Heart left ventricle (tissue), 16 donors: ENCODE data around the gene ZC2HC1C. TPM values are rescaled to one million over a fixed set of nuclear protein-coding genes. Genes with fewer than 3 reads are reported as not detected.
A peak's percentile ranks its signal among the peaks of the same experiment; 100 is the strongest.

Experiments
- ATAC-seq, 4 donors: fragments of 200-7000 bp; cut with Tn5 transposase; one replicate each; pipeline ENCODE4 v1.9.1; 2020 to 2022; ENCODE audit warnings: moderate library complexity in 4 of 4, mild to moderate bottlenecking in 3 of 4, moderate number of reproducible peaks in 1 of 4
- DNase-seq, 5 donors: peaks; one replicate each; pipeline ENCODE4 v3.0.0-alpha.2; 2020
- H3K27ac ChIP-seq, 12 donors: fragments of 200-600 bp; sonication (generic) in 4 of 12; one replicate each; pipeline versions ENCODE4 v1.5.0 to v1.8.0; 2016 to 2022; ENCODE audit warnings: mild to moderate bottlenecking in 2 of 12
- H3K27me3 ChIP-seq, 9 donors: fragments of 200-600 bp; sonication (generic) in 2 of 9; one replicate each; pipeline versions ENCODE4 v1.5.1 to v1.8.0; 2016 to 2022; ENCODE audit warnings: mild to moderate bottlenecking in 3 of 9
- H3K36me3 ChIP-seq, 9 donors: fragments of 200-600 bp; sonication (generic) in 2 of 9; one replicate each; pipeline versions ENCODE4 v1.5.0 to v1.8.0; 2018 to 2022; ENCODE audit warnings: mild to moderate bottlenecking in 2 of 9
- H3K4me1 ChIP-seq, 12 donors: fragments of 200-600 bp; sonication (generic) in 4 of 12; one replicate each; pipeline versions ENCODE4 v1.5.0 to v1.8.0; 2016 to 2022; ENCODE audit warnings: mild to moderate bottlenecking in 3 of 12
- H3K4me3 ChIP-seq, 12 donors: fragments of 200-600 bp; sonication (generic) in 4 of 12; one replicate each; pipeline versions ENCODE4 v1.5.0 to v1.8.0; 2017 to 2022; ENCODE audit warnings: mild to moderate bottlenecking in 9 of 12, moderate library complexity in 4 of 12
- H3K9me3 ChIP-seq, 12 donors: fragments of 200-600 bp; sonication (generic) in 4 of 12; one replicate each; pipeline versions ENCODE4 v1.5.0 to v1.8.0; 2016 to 2022; ENCODE audit warnings: mild to moderate bottlenecking in 1 of 12
- CTCF ChIP-seq, 12 donors: fragments of 200-600 bp; sonication (generic) in 4 of 12; IDR thresholded peaks; one replicate each; pipeline versions ENCODE4 v1.5.0 to v1.8.0; 2018 to 2022; ENCODE audit warnings: antibody characterized with exemption in 12 of 12, mild to moderate bottlenecking in 5 of 12
- POLR2A ChIP-seq, 2 donors: fragments of 450-650 bp; IDR thresholded peaks; one replicate each; pipeline ENCODE4 v1.6.1; 2017; ENCODE audit warnings: antibody characterized with exemption in 2 of 2, mild to moderate bottlenecking in 2 of 2, moderate library complexity in 2 of 2
- whole genome bisulfite sequencing, 4 donors: extraction: QIAGEN DNeasy Blood & Tissue Kit in 2 of 4; methylation state at CpG; one replicate each; pipeline versions ENCODE4 v1.1.5 to v1.1.7; 2013 to 2018; 5-methylcytosine and 5-hydroxymethylcytosine counted together
- intact Hi-C, 10 donors: fragments of 100-400 bp; cut with DNase I; formaldehyde crosslinking; loops; one replicate each; pipeline versions ENCODE4 v1.11.1 to v1.14.2; 2022
- polyA plus RNA-seq, 2 donors: library from polyadenylated mRNA; stranded (reverse); fragments of 200-250 nt; gene quantifications; one replicate each; pipeline ENCODE4 v1.2.3, GENCODE V29; 2013
- total RNA-seq, 9 donors: library from RNA; depleted of rRNA in 2 of 9; stranded (reverse); fragments of >200 nt in 2 of 9; fragmentation: NEBNext Ultra II Directional in 3 of 9; extraction: Animal tissue kit (Norgen Biotek cat#: 25700) in 3 of 9; gene quantifications; one replicate each; pipeline versions ENCODE4 v1.1.0 to v1.2.4, GENCODE V29; 2016 to 2023
- donor health status: ischemic (EF 13 %, LVEDD 7.1; RV severe dilation, severe dysfunction).
- donor health status: healthy with polysubstance abuse.
- donor health status: DM: no; HTN: yes; CAD: no.
- donor health status: DM: no; HTN: no; CAD: no.
- donor health status: ischemic (EF 25% LVEDD 6.9; RV normal size, moderate dysfunction).
- donor health status: ischemic (EF 25% LVEDD 5.7; RV mildly dilated, moderate dysfunction).
- donor health status: healthy.
- donor health status: DM: yes; HTN: yes; CAD: no.
- donor health status: ischemic (EF 35%, LVEDD 5.7; RV mildly dilated, moderate dysfunction).
- donor health status: nonischemic (EF 11% LVEDD 7.7; RV severe dilation, severe dysfunction).
- donor health status: DM: yes; HTN: yes; CAD: no.
- donor health status: PGD.
- donor health status: ischemic (EF 29% LVEDD 5.4; RV normal size, mild dysfunction).
- donor health status: nonischemic (EF 23%, LVEDD 6.1; RV moderate dilation, normal function).

Gene ZC2HC1C
- total and polyA plus RNA-seq, 11 donors, result 3.4 to 13.3 (median 8.4) TPM

GRCh38 chr14:75127903-75128595 lies 58.6 kb downstream of the ZC2HC1C start:
- H3K36me3 ChIP-seq, result peaks cover 0 to 27% (median 15%) of the 10 kb centered on the region in 9 donors
- H3K27ac ChIP-seq, result peak overlapping the region in 11 of 12 donors; percentile 88 to 99 (median 97)
- intact Hi-C loops, result loop anchor here in 4 of 10 donors (2.0 to 10.0 kb wide), 3 partner anchors 49 to 297 kb away; partner anchors contain the start of genes TMED10 (in 2 of the 4) and JDP2 (in 1 of the 4)
- WGBS, 4 donors, result 62 to 68% (median 64%) methylated on average over 10 of the region's 10 CpGs
- peaks cover 3 to 53% (median 29%) of the 10 kb centered on the region in 12 donors for H3K4me1 ChIP-seq
- ATAC-seq (no peak), DNase-seq (no peak)
- TF ChIP-seq CTCF (IDR thresholded peaks at IDR 0.05) (no peak), POLR2A (IDR thresholded peaks at IDR 0.05) (no peak)
- H3K9me3 ChIP-seq, result no peaks in the 10 kb centered on the region
- no peaks in the 10 kb centered on the region for H3K27me3 ChIP-seq
- H3K4me3 ChIP-seq, result peak overlapping the region; percentile 57 to 96 (median 80)

- TF ChIP-seq CTCF (IDR thresholded peaks at IDR 0.05) (no peak), POLR2A (IDR thresholded peaks at IDR 0.05) (no peak)
- no peaks in the 10 kb centered on the region for H3K9me3 ChIP-seq
- ATAC-seq (no peak), DNase-seq (no peak)
- no peaks in the 10 kb centered on the region for H3K27me3 ChIP-seq
- intact Hi-C loops, result loop anchor here in 4 of 10 donors (2.0 to 10.0 kb wide), 3 partner anchors 49 to 296 kb away; partner anchors contain the start of genes TMED10 (in 2 of the 4) and JDP2 (in 1 of the 4)
- WGBS, 4 donors, result 90 to 95% (median 92%) methylated on average over 5 of the region's 5 CpGs
- no peak overlapping the region for H3K4me3 ChIP-seq
- peaks cover 3 to 49% (median 29%) of the 10 kb centered on the region in 12 donors for H3K4me1 ChIP-seq
- peak overlapping the region in 1 of 12 donors; percentile 99 for H3K27ac ChIP-seq
- peaks cover 0 to 32% (median 17%) of the 10 kb centered on the region in 9 donors for H3K36me3 ChIP-seq
Observed at GRCh38 chr14:75128596-75128990, 59.2 kb downstream of the ZC2HC1C start.

Other genes with a start within 250 kb of the ZC2HC1C start
- gene PROX2, start 193.5 kb upstream of the ZC2HC1C start, total RNA-seq, result not detected
- not detected for gene PROX2, start 193.5 kb upstream of the ZC2HC1C start, polyA plus RNA-seq
- gene DLST, start 187.7 kb upstream of the ZC2HC1C start, total RNA-seq, result 100 to 1,000 TPM; 152 to 251 (median 209) TPM
- 100 to 1,000 TPM in 1 of 2 donors, 10 to 100 TPM in 1; 75.7 to 159 TPM for gene DLST, start 187.7 kb upstream of the ZC2HC1C start, polyA plus RNA-seq
- 10 to 100 TPM in 8 of 9 donors, 1 to 10 TPM in 1; 8.3 to 26.8 (median 17.8) TPM for gene RPS6KL1, start 146.4 kb upstream of the ZC2HC1C start, total RNA-seq
- 10 to 100 TPM; 12.0 to 18.6 TPM for gene RPS6KL1, start 146.4 kb upstream of the ZC2HC1C start, polyA plus RNA-seq
- gene PGF, start 114.0 kb upstream of the ZC2HC1C start, total RNA-seq, result 10 to 100 TPM in 2 of 9 donors, 1 to 10 TPM in 7; 4.1 to 30.4 (median 5.9) TPM
- gene PGF, start 114.0 kb upstream of the ZC2HC1C start, polyA plus RNA-seq, result 1 to 10 TPM; 5.0 to 9.7 TPM
- gene EIF2B2, start 66.7 kb upstream of the ZC2HC1C start, total RNA-seq, result 10 to 100 TPM; 26.2 to 40.9 (median 30.3) TPM
- 10 to 100 TPM; 16.0 to 68.8 TPM for gene EIF2B2, start 66.7 kb upstream of the ZC2HC1C start, polyA plus RNA-seq
- gene MLH3, start 18.2 kb upstream of the ZC2HC1C start, total RNA-seq, result 10 to 100 TPM; 11.6 to 23.9 (median 15.3) TPM
- gene MLH3, start 18.2 kb upstream of the ZC2HC1C start, polyA plus RNA-seq, result 10 to 100 TPM; 10.3 to 12.0 TPM
- 10 to 100 TPM in 5 of 9 donors, 1 to 10 TPM in 4; 6.7 to 15.9 (median 10.9) TPM for gene ACYP1, start 5.6 kb upstream of the ZC2HC1C start, total RNA-seq
- 10 to 100 TPM; 13.6 to 20.0 TPM for gene ACYP1, start 5.6 kb upstream of the ZC2HC1C start, polyA plus RNA-seq
- 100 to 1,000 TPM in 4 of 9 donors, 10 to 100 TPM in 5; 69.0 to 114 (median 98.3) TPM for gene NEK9, start 57.4 kb downstream of the ZC2HC1C start, total RNA-seq
- gene NEK9, start 57.4 kb downstream of the ZC2HC1C start, polyA plus RNA-seq, result 10 to 100 TPM; 40.1 to 41.3 TPM
- gene TMED10, start 107.0 kb downstream of the ZC2HC1C start, total RNA-seq, result 100 to 1,000 TPM; 235 to 362 (median 275) TPM
- gene TMED10, start 107.0 kb downstream of the ZC2HC1C start, polyA plus RNA-seq, result 100 to 1,000 TPM in 1 of 2 donors, 10 to 100 TPM in 1; 56.4 to 398 TPM
- gene FOS, start 209.2 kb downstream of the ZC2HC1C start, total RNA-seq, result 100 to 1,000 TPM in 1 of 9 donors, 10 to 100 TPM in 6, 1 to 10 TPM in 2; 6.5 to 549 (median 28.6) TPM
- 10 to 100 TPM; 24.1 to 49.4 TPM for gene FOS, start 209.2 kb downstream of the ZC2HC1C start, polyA plus RNA-seq